Upper lobe of left lung (tissue), 4 donors: ENCODE results near the gene ESR2.

Experiments used
- EP300 ChIP-seq, 4 donors: sonication (generic); formaldehyde crosslinking; IDR thresholded peaks; one replicate each; pipeline ENCODE4 v1.5.1; 2017; ENCODE audit warnings: antibody characterized with exemption in 4 of 4, control low read depth in 2 of 4
- POLR2A ChIP-seq, 4 donors: fragments of 450-650 bp; IDR thresholded peaks; one replicate each; pipeline ENCODE4 v1.5.1; 2016 to 2017; ENCODE audit warnings: antibody characterized with exemption in 4 of 4, mild to moderate bottlenecking in 2 of 4
- POLR2AphosphoS5 ChIP-seq, 2 donors: sonication (generic); formaldehyde crosslinking; IDR thresholded peaks; one replicate each; pipeline ENCODE4 v1.5.1; 2017; ENCODE audit warnings: antibody characterized with exemption in 2 of 2
- TF ChIP-seq, protein P1 (sequence below), 6 experiments: fragments of 450-650 bp in 4 of 6; fragments of 200-600 bp in 2 of 6; sonication (generic) in 2 of 6; IDR thresholded peaks; one replicate each; pipeline ENCODE4 v1.5.1; 2016 to 2019; ENCODE audit warnings: antibody characterized with exemption in 6 of 6

DNA sequence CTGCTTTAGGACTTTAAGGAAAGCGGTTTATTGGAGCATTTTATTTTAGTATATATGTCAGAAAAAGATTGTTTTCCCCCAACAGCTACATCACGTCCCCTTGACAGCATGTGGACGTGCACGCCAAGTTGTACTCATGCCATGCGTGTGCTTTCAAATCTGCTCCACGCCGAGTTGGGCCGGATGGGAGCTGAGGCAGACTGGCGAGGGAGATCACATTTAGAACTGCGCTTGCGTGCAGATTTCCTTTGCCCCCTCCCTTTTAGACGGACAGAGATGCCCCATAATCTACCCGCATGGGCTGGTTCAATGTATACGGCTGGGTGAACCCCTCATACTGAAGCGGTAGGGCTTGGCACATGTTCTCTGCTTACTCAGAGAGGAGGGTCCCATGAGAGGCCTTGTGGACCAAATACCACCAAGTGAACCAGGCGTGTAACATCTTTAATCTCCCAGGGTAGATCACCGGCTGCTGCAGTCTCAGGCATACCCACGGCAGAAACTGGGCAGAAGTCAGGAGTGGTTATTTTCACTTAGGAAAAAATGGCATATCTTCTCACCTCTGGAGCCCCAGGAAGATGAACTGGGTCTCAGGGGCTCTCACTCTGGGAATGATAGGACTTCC is 92.1 kb downstream of the ESR2 start:
- TF ChIP-seq POLR2A (IDR thresholded peaks at IDR 0.05): no peak
- TF ChIP-seq, protein P1, sequence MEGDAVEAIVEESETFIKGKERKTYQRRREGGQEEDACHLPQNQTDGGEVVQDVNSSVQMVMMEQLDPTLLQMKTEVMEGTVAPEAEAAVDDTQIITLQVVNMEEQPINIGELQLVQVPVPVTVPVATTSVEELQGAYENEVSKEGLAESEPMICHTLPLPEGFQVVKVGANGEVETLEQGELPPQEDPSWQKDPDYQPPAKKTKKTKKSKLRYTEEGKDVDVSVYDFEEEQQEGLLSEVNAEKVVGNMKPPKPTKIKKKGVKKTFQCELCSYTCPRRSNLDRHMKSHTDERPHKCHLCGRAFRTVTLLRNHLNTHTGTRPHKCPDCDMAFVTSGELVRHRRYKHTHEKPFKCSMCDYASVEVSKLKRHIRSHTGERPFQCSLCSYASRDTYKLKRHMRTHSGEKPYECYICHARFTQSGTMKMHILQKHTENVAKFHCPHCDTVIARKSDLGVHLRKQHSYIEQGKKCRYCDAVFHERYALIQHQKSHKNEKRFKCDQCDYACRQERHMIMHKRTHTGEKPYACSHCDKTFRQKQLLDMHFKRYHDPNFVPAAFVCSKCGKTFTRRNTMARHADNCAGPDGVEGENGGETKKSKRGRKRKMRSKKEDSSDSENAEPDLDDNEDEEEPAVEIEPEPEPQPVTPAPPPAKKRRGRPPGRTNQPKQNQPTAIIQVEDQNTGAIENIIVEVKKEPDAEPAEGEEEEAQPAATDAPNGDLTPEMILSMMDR (IDR thresholded peaks at IDR 0.05): no peak
- no peak for TF ChIP-seq POLR2AphosphoS5 (IDR thresholded peaks at IDR 0.05)
- TF ChIP-seq EP300 (IDR thresholded peaks at IDR 0.05): no peak
